RWPE2 (cell line): Measurements from ENCODE around the gene FAM9B.

Experiments used
- ATAC-seq: fragments of 200-7000 bp; cut with Tn5 transposase; 3 replicates; pipeline ENCODE4 v1.9.1; 2021; ENCODE audit warnings: low read depth
- DNase-seq: peaks from one replicate; pipeline ENCODE4 v3.0.0-alpha.2; 2020; ENCODE audit warnings: low spot score
- H3K27ac ChIP-seq: fragments of 450-650 bp; 2 replicates; pipeline ENCODE4 v1.5.1; 2017; ENCODE audit warnings: mild to moderate bottlenecking; ENCODE audit not compliant: poor library complexity, severe bottlenecking
- H3K27me3 ChIP-seq: fragments of 250-450 bp; sonication (Bioruptor Pico); 2 replicates; pipeline ENCODE4 v1.5.1; 2021; ENCODE audit warnings: mild to moderate bottlenecking, moderate library complexity; ENCODE audit not compliant: insufficient read depth, poor library complexity, severe bottlenecking
- H3K36me3 ChIP-seq: fragments of 250-450 bp; sonication (Bioruptor Pico); 2 replicates; pipeline ENCODE4 v1.5.1; 2020; ENCODE audit warnings: low read depth, mild to moderate bottlenecking, moderate library complexity
- H3K4me1 ChIP-seq: fragments of 250-450 bp; sonication (Bioruptor Pico); 2 replicates; pipeline ENCODE4 v1.5.1; 2021; ENCODE audit warnings: mild to moderate bottlenecking, moderate library complexity; ENCODE audit not compliant: insufficient read depth, poor library complexity, severe bottlenecking
- H3K4me3 ChIP-seq: fragments of 250-450 bp; sonication (Bioruptor Pico); 2 replicates; pipeline ENCODE4 v1.5.1; 2021; ENCODE audit warnings: mild to moderate bottlenecking, moderate library complexity; ENCODE audit not compliant: severe bottlenecking
- H3K9me3 ChIP-seq: fragments of 250-450 bp; sonication (Bioruptor Pico); 2 replicates; pipeline ENCODE4 v1.5.1; 2021; ENCODE audit warnings: mild to moderate bottlenecking, moderate library complexity; ENCODE audit not compliant: severe bottlenecking
- CTCF ChIP-seq: fragments of 450-650 bp; IDR thresholded peaks from one replicate; pipeline ENCODE4 v1.5.1; 2017; ENCODE audit warnings: mild to moderate bottlenecking, moderate library complexity; ENCODE audit not compliant: poor library complexity, severe bottlenecking

Gene FAM9B

GRCh38 chrX:8988446-8988845 is 45.5 kb downstream of the FAM9B start:
- no peak overlapping the region for H3K27ac ChIP-seq
- DNase-seq, result no peak
- no peaks in the 10 kb centered on the region for H3K9me3 ChIP-seq
- TF ChIP-seq CTCF, result no peak
- no peaks in the 10 kb centered on the region for H3K4me1 ChIP-seq
- no peak overlapping the region for H3K4me3 ChIP-seq
- peak; percentile 97 for ATAC-seq
- H3K27me3 ChIP-seq, result no peaks in the 10 kb centered on the region
- no peaks in the 10 kb centered on the region for H3K36me3 ChIP-seq

DNA sequence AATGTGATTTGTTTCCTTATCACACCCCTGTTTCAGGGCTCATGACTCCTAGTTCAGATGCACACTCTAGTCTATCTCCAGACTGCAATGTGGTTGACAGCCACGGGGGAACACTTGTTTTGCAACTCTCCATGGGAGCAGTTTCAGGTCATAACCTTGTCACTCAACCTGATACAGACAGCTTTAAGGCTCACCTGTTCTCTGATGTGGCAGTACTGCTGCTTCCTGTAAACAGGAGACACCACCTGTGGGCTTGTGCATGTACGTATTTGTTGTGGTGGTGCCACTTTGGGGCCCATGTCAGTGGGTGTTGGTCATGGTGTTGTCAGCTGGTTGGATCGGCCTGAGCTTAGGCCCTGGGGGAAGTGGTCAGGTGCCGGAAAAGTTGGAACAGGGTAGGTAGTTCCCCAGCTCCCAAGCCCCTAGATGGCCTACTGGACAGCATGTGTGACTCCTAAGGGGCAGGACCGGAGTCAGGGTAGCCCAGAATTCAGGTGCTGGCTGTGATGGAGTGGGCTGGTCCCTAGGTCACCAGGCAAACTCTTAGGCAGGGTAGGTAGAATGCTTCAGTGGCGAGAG is 46.2 kb downstream of the FAM9B start:
- H3K36me3 ChIP-seq, result no peaks in the 10 kb centered on the region
- H3K4me3 ChIP-seq, result no peak overlapping the region
- H3K27ac ChIP-seq, result no peak overlapping the region
- no peaks in the 10 kb centered on the region for H3K4me1 ChIP-seq
- no peak for TF ChIP-seq CTCF
- no peak for DNase-seq
- no peaks in the 10 kb centered on the region for H3K27me3 ChIP-seq
- no peaks in the 10 kb centered on the region for H3K9me3 ChIP-seq
- ATAC-seq, result 0 out of 3 replicates have a peak, but pooled peaks have one; percentile 17

GRCh38 chrX:8984231-8984630 is 49.7 kb downstream of the FAM9B start:
- Histone ChIP-seq H3K4me1 (no peaks in the 10 kb centered on the region), H3K36me3 (no peaks in the 10 kb centered on the region), H3K4me3 (no peak overlapping the region), H3K27ac (no peak overlapping the region), H3K27me3 (no peaks in the 10 kb centered on the region), H3K9me3 (no peaks in the 10 kb centered on the region)
- DNase-seq, result no peak
- no peak for TF ChIP-seq CTCF
- no peak for ATAC-seq

- Histone ChIP-seq H3K27me3 (no peaks in the 10 kb centered on the region), H3K27ac (no peak overlapping the region), H3K36me3 (no peaks in the 10 kb centered on the region), H3K9me3 (no peaks in the 10 kb centered on the region), H3K4me3 (no peak overlapping the region), H3K4me1 (no peaks in the 10 kb centered on the region)
- no peak for ATAC-seq
- DNase-seq, result no peak
- no peak for TF ChIP-seq CTCF
Observed at GRCh38 chrX:8981723-8982122, 52.2 kb downstream of the FAM9B start.

- Histone ChIP-seq H3K27ac (no peak overlapping the region), H3K4me1 (no peaks in the 10 kb centered on the region), H3K27me3 (no peaks in the 10 kb centered on the region), H3K9me3 (no peaks in the 10 kb centered on the region), H3K4me3 (no peak overlapping the region), H3K36me3 (no peaks in the 10 kb centered on the region)
- DNase-seq, result no peak
- TF ChIP-seq CTCF, result no peak
- ATAC-seq, result no peak
Observed at GRCh38 chrX:8980756-8981155, 53.2 kb downstream of the FAM9B start.
